Keratinocyte (primary cell): ENCODE measurements around the gene CADM3. TPM values are rescaled to one million over a fixed set of nuclear protein-coding genes. Genes with fewer than 3 reads are reported as not detected.

Experiments
- DNase-seq: peaks from one replicate; pipeline ENCODE4 v3.0.0-alpha.2; 2011; ENCODE audit warnings: low read depth, missing footprints, low spot score
- FAIRE-seq: peaks from 2 replicates; lab custom pipeline; 2011; peaks lifted over from hg19 to GRCh38; lab: Jason Lieb, UNC
- H2AFZ ChIP-seq: 2 replicates; pipeline ENCODE4 v1.6.0; 2012; ENCODE audit warnings: low read length, control low read depth, inconsistent platforms; ENCODE audit not compliant: control insufficient read depth
- H3K27ac ChIP-seq: 2 replicates; pipeline ENCODE4 v1.5.1; 2011; ENCODE audit warnings: low read length; ENCODE audit not compliant: control insufficient read depth, insufficient read depth
- H3K27me3 ChIP-seq: 3 replicates; pipeline ENCODE4 v1.6.0; 2011; ENCODE audit warnings: low read length; ENCODE audit not compliant: control insufficient read depth, insufficient read depth; ENCODE audit errors: extremely low read depth
- H3K36me3 ChIP-seq, 2 experiments: 2 replicates in 1 of 2; 3 replicates in 1 of 2; pipeline ENCODE4 v1.5.1; 2011; ENCODE audit warnings: low read length in 2 of 2, mild to moderate bottlenecking in 1 of 2; ENCODE audit not compliant: control insufficient read depth in 2 of 2, insufficient read depth in 2 of 2; ENCODE audit errors: extremely low read depth in 1 of 2
- H3K4me1 ChIP-seq: 3 replicates; pipeline ENCODE4 v1.5.1; 2011; ENCODE audit warnings: low read length; ENCODE audit not compliant: control insufficient read depth, insufficient read depth; ENCODE audit errors: extremely low read depth
- H3K4me2 ChIP-seq: 3 replicates; pipeline ENCODE4 v1.6.0; 2011; ENCODE audit warnings: low read depth, low read length; ENCODE audit not compliant: control insufficient read depth, insufficient read depth; ENCODE audit errors: extremely low read depth
- H3K4me3 ChIP-seq, 3 experiments: fragments of 200-600 bp in 1 of 3; sonication (generic) in 1 of 3; 2 replicates in 2 of 3; 3 replicates in 1 of 3; pipeline ENCODE4 v1.5.1; 2011 to 2016; ENCODE audit warnings: low read length in 3 of 3, mild to moderate bottlenecking in 3 of 3, control low read depth in 2 of 3, inconsistent platforms in 1 of 3, low read depth in 1 of 3, mixed read lengths in 1 of 3, mixed run types in 1 of 3, moderate library complexity in 1 of 3; ENCODE audit not compliant: control insufficient read depth in 2 of 3, insufficient read depth in 2 of 3; ENCODE audit errors: extremely low read depth in 1 of 3
- H3K79me2 ChIP-seq: 2 replicates; pipeline ENCODE4 v1.6.0; 2012; ENCODE audit warnings: low read length; ENCODE audit not compliant: control insufficient read depth, insufficient read depth
- H3K9ac ChIP-seq: 3 replicates; pipeline ENCODE4 v1.6.0; 2011; ENCODE audit warnings: low read length; ENCODE audit not compliant: control insufficient read depth, insufficient read depth; ENCODE audit errors: extremely low read depth
- H3K9me1 ChIP-seq: 3 replicates; pipeline ENCODE4 v1.6.0; 2011; ENCODE audit warnings: low read length; ENCODE audit not compliant: control insufficient read depth, insufficient read depth; ENCODE audit errors: extremely low read depth
- H3K9me3 ChIP-seq: 2 replicates; pipeline ENCODE4 v1.5.1; 2012; ENCODE audit warnings: low read depth, low read length; ENCODE audit not compliant: control insufficient read depth
- H4K20me1 ChIP-seq: 3 replicates; pipeline ENCODE4 v1.6.0; 2011; ENCODE audit warnings: low read length; ENCODE audit not compliant: control insufficient read depth, insufficient read depth; ENCODE audit errors: extremely low read depth
- CTCF ChIP-seq, 3 experiments: IDR thresholded peaks in 1 of 3; conservative IDR thresholded peaks in 1 of 3; optimal IDR thresholded peaks in 1 of 3; 2 replicates in 2 of 3; 3 replicates in 1 of 3; pipeline versions ENCODE3 to v1.5.1; 2011; ENCODE audit warnings: low read length in 3 of 3, mild to moderate bottlenecking in 3 of 3, moderate library complexity in 2 of 3, control low read depth in 1 of 3, inconsistent platforms in 1 of 3; ENCODE audit not compliant: insufficient read depth in 2 of 3; ENCODE audit errors: extremely low read depth in 1 of 3
- EZH2 ChIP-seq: IDR thresholded peaks from one replicate; pipeline ENCODE4 v1.6.1; 2012; ENCODE audit warnings: inconsistent platforms, mild to moderate bottlenecking, low read length, moderate library complexity
- dilution Hi-C: fragments of 300-500 bp; cut with MboI; formaldehyde crosslinking; loops from one replicate; pipeline ENCODE4 v1.7.0; 2020; ENCODE audit warnings: low sequenced_read_pairs; ENCODE audit not compliant: extremely low pct_ligation_motif_present
- polyA plus RNA-seq, 5 experiments: library from polyadenylated mRNA; depleted of rRNA in 3 of 5; stranded (reverse) in 3 of 5; stranded (forward) in 1 of 5; unstranded in 1 of 5; fragments of >200 nt; gene quantifications; 1 replicate in 1 of 5; 2 replicates in 3 of 5; 3 replicates in 1 of 5; pipeline versions ENCODE4 v1.2.1 to v1.2.3, GENCODE V29; 2011 to 2012; ENCODE audit warnings: missing spikeins in 2 of 5, low read depth in 1 of 5, low replicate concordance in 1 of 5

The CADM3 gene
- polyA plus RNA-seq, 1 donor (not counting 4 experiments of a cell fraction or from before 2014, with no cell fraction given), result not detected

DNA sequence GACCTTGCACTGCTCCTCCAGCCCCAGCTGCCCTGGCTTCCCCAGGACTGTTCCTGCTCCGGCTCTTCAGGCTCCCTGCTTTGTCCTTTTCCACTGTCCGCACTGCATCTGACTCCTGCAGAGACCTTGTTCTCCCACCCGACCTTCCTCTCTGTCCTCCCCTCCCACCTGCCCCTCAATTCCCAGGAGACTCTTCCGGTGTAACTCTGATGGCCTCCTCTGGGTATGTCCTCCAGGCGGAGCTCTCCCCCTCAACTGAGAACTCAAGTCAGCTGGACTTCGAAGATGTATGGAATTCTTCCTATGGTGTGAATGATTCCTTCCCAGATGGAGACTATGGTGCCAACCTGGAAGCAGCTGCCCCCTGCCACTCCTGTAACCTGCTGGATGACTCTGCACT is 33.8 kb downstream of the CADM3 start:
- Histone ChIP-seq H3K4me3 (no peak overlapping the region), H3K4me2 (no peak overlapping the region), H3K9me3 (no peaks in the 10 kb centered on the region), H3K9ac (no peak overlapping the region), H3K27ac (no peak overlapping the region), H3K9me1 (no peaks in the 10 kb centered on the region), H3K36me3 (no peaks in the 10 kb centered on the region), H3K79me2 (no peaks in the 10 kb centered on the region), H2AFZ (no peak overlapping the region), H4K20me1 (no peaks in the 10 kb centered on the region), H3K4me1 (no peaks in the 10 kb centered on the region), H3K27me3 (peaks cover 35% of the 10 kb centered on the region)
- DNase-seq (no peak), FAIRE-seq (no peak)
- dilution Hi-C loops, result no loop called here
- TF ChIP-seq CTCF (optimal IDR thresholded peaks at IDR 0.05 in 1 of 3, IDR thresholded peaks at IDR 0.05 in 1 of 3, conservative IDR thresholded peaks at IDR 0.05 in 1 of 3; ENCODE audit: extremely low read depth in 1 of 3, insufficient read depth in 2 of 3, low read length in 3 of 3) (no peak), EZH2 (no peak)

DNA sequence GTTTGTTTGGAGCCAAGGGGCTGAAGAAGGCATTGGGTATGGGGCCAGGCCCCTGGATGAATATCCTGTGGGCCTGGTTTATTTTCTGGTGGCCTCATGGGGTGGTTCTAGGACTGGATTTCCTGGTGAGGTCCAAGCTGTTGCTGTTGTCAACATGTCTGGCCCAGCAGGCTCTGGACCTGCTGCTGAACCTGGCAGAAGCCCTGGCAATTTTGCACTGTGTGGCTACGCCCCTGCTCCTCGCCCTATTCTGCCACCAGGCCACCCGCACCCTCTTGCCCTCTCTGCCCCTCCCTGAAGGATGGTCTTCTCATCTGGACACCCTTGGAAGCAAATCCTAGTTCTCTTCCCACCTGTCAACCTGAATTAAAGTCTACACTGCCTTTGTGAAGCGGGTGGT is 34.7 kb downstream of the CADM3 start:
- H3K27ac ChIP-seq, result no peak overlapping the region
- H3K9me3 ChIP-seq, result no peaks in the 10 kb centered on the region
- DNase-seq (no peak), FAIRE-seq (no peak)
- H3K9ac ChIP-seq, result no peak overlapping the region
- dilution Hi-C loops, result no loop called here
- no peaks in the 10 kb centered on the region for H3K9me1 ChIP-seq
- H3K4me2 ChIP-seq, result no peak overlapping the region
- H3K27me3 ChIP-seq, result peaks cover 28% of the 10 kb centered on the region
- no peak overlapping the region for H3K4me3 ChIP-seq
- H3K36me3 ChIP-seq, result no peaks in the 10 kb centered on the region
- H4K20me1 ChIP-seq, result no peaks in the 10 kb centered on the region
- no peaks in the 10 kb centered on the region for H3K4me1 ChIP-seq
- TF ChIP-seq EZH2 (no peak), CTCF (optimal IDR thresholded peaks at IDR 0.05 in 1 of 3, IDR thresholded peaks at IDR 0.05 in 1 of 3, conservative IDR thresholded peaks at IDR 0.05 in 1 of 3; ENCODE audit: extremely low read depth in 1 of 3, insufficient read depth in 2 of 3, low read length in 3 of 3) (no peak)
- H2AFZ ChIP-seq, result no peak overlapping the region
- no peaks in the 10 kb centered on the region for H3K79me2 ChIP-seq
